ENCODE measurements around the gene FGA.
"Not testable (repeated sequence)": the region's sequence is repeated elsewhere in the genome, so short reads cannot be mapped to it uniquely, and the experiment has no call there.

Gene FGA

DNA sequence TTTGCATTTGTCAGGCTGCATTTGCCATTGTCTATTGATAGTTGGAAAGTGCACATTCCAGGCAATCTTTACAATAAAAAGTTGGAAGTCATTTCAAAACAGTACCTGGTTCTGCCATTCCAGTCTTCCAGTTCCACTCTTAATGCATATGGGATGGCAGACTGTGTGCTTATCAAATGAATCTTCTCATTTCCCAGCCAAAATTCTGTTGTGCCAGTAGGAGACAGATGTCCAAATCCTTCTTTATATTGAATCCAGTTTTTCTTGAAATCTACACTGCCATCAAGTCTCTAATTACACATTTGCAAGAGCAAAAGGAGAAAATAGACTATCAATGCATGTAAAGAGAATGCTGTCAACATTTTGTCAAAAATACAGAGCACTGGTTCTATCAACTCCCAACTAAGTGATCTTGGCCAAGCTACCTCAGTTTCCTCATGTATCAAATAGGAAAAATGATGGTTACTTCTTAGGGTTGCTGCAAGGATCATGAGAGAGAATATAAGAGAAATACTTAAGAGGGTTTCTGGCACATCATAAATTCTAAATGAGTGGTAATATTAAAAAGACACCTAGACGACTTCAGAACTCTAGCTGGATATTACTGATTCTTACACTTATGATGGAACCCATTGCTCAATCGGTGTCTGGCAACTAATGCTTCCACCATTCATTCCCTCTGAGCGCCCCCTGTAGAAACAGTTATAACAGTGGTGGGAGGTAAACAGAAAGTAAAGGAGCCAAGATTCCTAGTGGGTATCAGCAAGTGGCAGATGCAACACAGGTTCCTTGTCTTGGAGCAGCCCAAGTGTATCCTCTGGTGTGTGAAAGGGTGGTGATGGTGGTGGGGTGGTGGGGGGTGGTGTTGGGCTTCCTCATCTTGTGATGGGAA is 18.1 kb upstream of the FGA start:
- DNase-seq = no peak

DNA sequence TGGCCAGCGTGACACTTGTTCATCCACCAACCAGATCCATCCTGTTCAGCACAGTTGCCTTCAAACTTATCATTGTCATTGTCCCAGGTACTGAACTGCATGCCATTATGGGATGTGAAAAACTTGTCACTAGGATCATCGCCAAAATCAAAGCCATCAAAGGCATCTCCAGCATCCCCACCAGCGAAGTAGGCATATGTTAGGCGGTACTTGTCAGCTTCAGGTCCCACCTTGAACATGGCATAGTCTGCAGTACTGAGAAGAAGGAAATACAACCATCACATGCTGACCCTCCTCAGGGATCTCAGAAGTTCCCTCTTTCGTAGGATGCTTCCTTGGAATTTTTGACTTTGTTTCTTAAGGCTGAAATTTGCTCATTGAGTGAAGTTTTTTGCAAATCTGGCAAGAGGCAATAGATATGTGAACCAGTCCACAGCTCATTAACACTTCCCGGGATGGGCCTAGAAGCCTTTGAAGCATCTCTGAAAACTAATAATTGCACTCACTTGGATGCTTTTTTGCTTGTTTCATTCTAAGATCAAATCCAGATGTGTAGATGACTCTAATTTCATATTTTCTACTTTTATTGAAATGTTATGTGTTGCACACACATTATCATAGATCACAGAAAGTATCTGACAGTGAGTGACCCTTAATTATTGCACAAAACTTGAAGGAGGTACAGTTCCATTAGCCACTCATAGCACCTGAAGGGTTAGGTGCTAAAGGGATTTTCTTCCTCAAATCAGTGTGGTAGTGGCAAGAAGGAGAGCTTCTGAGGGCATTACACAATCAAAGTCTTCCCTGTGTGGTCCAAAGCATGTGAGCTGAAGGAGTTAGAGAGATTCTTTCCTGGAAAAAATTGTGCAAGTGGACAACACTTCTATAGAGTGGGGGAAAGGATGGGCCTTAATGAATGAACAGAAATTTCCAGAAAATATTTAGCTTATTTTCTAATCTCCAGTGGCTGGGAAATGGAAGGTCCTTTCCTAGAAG is 16.5 kb upstream of the FGA start:
- DNase-seq = no peak

DNA sequence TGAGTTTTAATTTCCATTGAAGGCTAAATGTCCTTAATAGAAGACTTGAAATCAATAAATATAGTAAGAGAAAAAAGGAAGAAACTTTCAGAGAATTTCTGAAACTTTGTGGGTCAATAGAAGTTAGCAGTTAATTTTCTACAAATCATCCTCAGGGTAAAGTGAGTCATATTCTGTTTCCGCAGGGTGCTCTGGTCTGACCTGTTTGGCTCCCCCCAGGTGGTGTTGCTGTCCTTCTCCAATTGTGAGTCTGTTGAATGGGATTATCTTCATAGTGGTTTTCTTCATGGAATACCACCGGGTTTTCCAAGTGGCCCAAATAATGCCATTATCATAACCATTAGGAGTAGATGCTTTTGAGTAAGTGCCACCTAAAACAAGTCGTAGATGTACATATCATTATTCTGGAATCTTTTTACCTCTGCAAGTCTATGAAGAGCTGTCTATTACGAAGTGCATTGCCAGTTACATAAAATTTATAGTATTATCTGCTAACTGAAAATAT is 14.2 kb upstream of the FGA start:
- DNase-seq = no peak

DNA sequence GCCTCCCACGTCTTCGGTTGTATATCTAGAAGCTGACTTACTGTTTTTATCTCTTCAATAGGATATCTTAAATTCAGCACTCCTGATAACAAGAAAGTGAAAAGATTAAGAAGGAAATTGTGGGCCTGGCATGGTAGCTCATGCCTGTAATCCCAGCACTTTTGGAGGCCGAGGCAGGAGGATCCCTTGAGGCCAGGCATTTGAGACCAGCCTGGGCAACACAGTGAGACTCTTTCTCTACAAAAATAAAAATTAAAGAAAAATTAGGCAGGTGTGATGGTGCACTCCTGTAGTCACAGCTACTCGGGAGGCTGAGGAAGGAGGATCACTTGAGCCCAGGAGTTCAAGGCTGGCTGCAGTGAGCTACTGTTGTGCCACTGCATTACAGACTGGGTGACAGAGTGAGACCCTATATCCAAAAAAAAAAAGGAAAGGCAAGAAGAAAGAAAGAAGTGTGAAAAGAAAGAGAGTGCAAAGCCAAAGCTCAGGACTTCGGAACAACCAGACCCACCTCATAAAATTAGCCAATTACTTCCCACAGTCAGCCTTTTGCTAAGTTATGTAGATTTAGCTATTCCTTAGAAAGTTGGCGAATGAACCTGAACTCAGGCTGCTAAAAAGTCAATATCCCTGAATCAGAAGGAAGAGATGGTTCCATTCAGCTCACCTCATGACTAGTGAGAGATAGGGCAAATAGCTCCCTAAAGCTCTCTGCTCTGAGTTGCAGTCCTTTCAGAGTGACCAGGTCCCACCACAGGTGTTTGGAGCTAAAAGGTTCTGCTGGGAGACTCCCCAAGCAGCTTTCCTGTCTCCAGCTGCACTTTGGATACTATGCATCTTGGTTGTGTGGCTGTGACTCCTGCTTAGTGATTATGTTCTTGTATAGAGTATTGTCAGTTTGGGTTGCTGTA is 12.7 kb upstream of the FGA start:
- DNase-seq = no peak

DNA sequence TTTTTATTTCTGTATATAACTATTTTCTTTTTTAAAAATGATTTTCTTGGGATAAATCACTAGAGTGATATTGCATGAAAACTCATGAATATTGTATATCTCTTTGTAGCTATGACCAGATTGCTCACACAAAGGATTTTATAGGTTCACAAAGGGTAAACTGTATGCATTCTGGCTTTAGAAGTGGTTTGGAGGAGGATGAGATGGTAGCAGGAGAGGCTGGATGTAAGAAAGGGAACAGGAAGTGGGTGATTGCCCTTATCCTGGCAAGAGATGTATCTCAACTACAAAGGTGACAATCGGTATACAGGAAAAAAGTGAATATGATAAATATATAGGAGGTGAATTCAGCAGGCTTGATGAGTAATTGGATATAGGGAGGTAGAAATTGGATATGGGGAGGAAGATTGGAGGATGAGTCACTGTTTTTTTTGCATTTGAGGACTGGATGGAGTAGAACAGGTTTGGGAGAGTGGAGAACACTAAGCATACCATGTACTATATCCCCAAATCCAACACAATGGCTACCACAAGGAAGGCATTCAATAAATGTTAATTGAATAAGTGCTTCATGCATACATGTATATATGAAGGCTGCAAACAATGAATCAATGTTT is 12.0 kb upstream of the FGA start:
- DNase-seq = no peak

DNA sequence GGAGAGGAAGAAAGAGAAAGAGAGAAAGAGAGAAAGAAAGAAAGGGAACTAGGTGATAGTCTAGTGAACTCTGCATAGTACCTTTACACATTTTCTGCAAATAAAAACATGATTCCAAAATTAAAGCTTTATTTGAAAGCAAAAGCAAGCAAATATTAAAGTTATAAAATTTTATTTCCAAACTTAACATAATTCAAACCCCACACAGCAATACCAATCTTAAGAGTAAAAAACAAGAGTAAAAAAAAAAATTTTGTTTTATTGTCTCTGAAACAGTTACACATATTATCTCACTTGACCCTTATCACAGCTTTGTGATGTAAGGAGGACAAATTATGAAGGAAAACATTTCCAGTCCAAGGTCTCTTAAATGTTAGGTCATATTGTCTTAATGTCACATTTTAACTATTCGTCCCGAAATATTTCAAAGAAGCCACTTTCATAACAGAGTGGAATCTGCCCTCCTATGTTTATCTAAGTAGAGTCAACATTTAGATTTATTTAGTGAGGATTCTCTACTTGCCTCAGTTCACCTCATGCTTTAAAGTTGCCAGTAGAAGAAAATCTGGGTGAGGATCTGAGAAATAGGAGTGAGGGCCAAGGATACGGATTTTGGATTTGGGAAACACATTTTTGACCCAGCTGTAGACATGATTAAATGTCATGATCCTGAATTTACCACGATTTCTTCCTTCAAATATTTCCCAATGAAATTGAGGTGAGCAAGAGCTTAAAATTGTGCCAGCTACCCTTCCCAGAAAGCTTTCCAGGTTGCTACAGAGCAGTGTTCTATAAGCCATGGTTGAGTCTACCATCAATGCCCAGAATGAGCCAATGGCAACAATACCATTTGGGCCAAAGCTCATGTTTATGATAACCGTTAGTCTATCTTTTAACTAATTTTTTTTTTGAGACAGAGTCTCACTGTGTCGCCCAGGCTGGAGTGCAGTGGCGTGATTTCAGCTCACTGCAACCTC is 7.5 kb upstream of the FGA start:
- DNase-seq = no peak

DNA sequence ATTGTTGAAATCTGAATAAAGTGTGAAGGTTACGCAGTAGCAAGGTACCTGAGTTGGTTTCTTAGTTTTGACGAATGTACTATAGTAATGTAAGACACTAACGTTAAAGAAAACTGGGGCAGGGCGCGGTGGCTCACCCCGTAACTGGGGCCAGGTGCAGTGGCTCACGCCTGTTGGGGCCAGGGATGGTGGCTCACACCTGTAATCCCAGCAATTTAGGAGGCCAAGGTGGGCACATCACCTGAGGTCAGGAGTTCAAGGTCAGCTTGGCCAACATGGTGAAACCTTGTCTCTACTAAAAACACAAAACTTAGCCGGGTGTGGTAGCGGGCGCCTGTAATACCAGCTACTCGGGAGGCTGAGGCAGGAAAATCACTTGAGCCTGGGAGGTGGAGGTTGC is 6.7 kb upstream of the FGA start:
- not testable (repeated sequence) for DNase-seq

DNA sequence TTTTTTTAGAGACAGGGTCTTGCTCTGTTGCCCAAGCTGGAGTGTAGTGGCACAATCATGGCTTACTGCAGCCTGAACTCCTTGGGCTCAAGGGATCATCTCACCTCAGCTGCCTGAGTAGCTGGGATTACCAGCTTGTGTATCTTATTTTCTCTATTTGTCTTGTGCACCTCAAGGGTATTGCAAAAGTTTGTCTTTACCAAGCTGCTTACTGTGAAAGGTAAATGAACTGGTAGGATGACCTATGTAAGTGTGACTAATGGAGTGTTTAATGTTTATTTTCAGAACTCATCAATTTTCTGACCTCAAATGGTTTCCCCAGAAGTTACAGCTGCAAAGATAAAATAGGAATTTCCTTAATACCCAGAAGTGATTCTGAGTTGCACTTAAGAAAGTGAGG is 5.3 kb upstream of the FGA start:
- no peak for DNase-seq

DNA sequence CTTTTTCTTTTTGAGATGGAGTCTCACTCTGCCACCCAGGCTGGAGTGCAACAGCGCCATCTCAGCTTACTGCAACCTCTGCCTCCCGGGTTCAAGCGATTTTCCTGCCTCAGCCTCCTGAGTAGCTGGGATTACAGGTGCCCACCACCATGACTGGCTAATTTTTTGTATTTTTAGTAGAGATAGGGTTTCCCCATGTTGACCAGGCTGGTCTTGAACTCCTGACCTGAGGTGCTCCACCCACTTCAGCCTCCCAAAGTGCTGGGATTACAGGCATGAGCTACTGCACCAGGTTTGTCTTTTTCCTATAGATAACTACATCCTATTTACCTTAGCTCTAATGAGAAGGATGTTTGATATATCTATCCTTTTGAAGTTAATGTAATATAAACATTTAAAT is 3.8 kb upstream of the FGA start:
- not testable (repeated sequence) for DNase-seq

DNA sequence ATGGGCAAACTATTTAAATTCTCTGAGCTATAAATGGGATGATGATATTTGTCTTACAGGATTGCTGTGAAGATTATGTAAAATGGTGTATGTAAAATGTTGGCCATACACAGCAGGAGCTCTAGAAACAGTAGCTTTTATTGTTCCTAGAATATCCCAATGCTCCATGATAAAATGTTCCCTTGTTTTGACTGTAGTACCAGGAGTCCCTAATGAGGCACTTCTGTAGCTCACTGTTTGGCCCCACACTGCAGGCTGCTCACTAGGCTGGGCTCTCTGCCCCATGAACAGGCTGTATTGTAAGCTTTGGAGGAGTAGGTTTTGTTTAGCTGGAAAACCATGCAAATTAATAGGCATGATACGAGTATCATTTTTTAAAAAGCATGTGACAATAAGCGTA is 3.3 kb upstream of the FGA start:
- peak in 37 of 56 donors; percentile 1 to 75 (median 18) for DNase-seq

DNA sequence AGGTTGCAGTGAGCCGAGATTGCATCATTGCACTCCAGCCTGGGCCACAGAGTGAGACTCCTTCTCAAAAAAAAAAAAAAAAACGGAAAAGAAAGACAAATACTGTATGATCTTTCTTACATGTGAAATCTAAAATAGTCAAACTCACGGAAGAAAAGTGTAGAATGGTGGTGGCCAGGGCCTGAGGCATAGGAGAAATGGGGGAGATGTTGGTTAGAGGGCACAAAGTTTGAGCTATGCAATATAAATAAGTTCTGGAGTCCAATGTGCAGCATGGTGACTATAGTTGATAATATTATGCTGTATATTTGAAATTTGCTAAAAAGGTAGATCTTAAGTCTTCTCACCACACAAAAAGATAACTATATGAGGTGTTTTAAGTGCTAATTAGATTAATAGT is 1.3 kb upstream of the FGA start:
- no peak for DNase-seq

DNA sequence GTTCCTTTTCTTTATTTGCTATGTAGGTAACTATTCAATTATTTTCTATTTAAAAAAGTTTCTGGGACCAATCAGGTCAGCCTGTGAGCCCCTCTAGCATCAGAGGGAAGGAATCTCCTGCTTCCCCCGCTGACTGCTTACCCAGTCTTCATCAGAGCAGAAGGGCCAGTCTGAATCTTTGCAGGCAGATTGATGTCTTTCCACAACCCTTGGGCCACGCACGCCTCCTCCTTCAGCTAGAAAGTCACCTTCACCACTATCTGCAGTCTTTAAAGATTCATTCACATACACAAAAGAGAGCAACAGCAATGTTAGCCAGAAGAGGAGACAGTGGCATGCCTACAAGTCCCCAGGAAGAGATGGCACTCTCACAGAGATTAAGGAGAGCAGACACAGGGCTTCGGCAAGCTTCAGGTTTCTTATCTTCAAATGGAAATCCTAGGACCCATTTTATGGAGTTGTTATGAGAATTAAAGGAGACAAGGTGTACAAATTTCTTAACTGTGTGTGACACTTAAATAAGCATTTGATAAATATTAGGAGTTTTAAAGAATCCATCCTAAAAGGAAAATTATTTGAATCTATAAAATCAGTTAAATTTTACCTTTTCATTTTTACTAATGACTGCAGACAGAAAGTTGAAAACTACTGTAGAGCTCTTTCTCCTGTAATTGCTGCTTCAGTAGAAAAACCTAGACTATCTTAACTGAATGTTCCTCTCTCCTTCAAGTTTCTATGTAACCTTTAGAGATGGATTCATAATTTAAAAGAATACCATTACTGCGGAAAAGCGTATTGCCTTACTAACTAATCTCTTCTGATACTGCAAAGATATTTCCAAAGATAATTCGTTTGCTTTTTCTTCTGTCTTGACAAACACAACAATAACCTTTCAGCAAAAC is 995 bp downstream of the FGA start:
- DNase-seq = no peak

DNA sequence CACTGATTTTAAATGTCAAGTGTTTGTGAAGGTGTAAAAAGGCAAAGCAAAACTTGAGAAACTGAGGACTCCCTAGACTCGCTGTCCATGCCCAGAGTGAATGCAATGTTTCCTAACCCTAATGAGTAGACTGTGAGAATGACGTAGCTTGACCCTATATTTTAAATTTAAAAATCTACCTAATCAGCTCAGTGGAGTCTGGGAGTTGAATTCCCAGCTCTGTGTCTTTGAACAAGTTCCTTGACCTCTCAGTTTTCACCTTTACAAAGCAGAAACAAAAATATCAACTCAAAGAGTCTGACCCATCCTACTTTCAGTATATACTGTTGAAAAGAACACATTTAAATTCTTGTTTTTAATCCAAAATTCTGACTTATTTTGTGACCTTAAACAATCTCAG is 2.3 kb downstream of the FGA start:
- DNase-seq = no peak

DNA sequence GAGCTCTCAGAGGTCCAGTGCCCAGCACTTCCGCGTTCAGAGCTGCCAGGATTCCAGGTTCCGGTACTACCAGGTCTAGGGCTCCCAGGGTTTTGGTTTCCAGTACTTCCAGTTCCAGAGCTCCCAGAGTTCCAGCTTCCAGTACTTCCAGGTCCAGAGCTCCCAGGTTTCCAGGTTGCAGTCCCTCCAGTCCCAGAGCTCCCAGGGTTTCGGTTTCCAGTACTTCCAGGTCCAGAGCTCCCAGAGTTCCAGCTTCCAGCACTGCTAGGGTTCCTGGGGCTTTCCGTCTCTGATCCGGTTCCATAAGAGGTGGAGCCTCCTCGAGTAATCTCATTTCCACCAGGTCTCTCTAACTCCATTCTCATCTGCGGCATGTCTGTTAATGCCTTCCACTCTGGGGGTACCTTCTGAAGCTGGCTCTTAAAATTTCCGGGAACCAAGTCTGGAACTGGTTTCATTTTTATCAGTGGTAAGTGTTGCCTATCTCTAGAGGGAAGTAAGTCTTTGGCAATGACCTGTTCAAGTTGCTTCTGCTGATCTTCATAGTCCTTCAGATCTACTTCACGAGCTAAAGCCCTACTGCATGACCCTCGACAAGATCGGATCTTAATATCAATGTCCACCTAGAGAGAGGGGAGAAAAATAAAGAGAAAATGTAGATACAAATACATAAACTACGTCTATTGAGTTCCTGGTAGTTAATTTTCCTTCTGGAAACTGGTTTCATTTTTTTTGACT is 4.1 kb downstream of the FGA start:
- no peak for DNase-seq

DNA sequence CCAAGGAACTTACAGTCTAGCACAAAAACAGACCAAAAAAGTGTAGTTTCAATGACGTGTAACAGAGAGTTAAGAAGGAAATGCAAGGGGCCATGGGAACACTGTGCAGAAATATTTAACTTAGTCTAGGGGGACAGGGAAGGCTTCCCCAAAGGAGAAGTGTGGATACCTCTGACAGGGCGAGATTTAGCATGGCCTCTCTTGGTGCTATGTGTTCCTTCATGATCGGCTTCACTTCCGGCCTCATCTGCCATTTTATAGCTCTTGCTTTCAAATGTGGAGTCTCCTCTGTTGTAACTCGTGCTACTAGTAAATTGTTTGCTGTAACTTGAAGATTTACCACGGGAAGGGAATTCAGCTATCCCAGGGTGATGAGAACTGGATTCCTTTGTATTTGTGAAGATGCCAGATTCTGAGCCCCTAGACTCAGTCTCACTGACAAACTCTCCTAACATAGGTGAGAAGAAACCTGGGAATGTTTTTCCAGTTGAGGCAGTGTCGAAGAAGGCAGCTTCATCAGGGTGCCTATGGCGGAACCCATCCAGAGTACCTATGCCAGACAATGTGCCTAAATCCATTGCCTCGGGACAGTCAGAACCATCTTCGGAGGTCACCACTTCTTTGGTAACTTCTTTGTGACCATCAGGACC is 5.0 kb downstream of the FGA start:
- no peak for DNase-seq

DNA sequence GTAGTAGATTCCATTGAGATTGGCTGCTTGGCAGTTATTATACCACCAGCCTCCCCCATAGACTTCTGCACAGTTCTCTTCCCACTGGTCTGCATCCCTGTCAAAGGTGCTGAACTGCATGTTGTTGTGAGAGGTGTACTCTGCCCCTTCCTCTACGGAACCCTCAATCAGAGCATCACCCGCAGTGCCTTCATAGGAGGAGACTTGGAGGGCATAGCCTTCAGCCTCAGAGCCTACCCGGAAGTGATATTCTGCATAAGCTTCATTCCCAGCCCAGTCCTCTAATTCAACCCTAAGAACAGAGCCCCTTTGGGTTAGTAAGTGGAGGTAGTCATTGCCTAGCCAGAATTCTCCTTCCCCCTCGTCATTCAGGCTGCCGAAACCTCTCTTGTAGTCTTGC is 6.3 kb downstream of the FGA start:
- peak in 1 of 56 donors; percentile 0 for DNase-seq

DNA sequence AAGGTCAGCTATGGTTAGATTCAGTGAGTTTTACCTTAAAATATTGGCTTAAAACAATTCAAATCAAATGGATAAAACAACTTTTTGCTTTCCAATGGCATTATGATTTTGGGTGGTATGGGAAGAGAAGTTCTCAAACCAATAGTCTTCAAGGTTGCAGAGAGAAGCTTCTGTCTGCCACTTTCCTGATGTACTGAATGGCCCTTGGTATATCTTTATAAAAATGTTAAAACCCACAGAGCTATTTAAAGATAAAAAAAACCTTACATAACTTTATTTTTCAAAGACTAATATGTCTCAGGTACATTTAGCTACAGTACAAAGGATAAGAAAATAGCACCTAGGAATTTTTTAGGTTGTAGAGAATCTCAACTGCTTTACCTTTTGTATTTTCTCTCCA is 6.9 kb downstream of the FGA start:
- no peak for DNase-seq
